Measurements from ENCODE around the gene GRHL1. TPM values are rescaled to one million over a fixed set of nuclear protein-coding genes. Genes with fewer than 3 reads are reported as not detected.
"Not testable (repeated sequence)": the region's sequence is repeated elsewhere in the genome, so short reads cannot be mapped to it uniquely, and the experiment has no call there.

GRHL1 gene
- total RNA-seq, 3 donors from 2014 or later, result 1.1 to 1.3 (median 1.1) TPM

DNA sequence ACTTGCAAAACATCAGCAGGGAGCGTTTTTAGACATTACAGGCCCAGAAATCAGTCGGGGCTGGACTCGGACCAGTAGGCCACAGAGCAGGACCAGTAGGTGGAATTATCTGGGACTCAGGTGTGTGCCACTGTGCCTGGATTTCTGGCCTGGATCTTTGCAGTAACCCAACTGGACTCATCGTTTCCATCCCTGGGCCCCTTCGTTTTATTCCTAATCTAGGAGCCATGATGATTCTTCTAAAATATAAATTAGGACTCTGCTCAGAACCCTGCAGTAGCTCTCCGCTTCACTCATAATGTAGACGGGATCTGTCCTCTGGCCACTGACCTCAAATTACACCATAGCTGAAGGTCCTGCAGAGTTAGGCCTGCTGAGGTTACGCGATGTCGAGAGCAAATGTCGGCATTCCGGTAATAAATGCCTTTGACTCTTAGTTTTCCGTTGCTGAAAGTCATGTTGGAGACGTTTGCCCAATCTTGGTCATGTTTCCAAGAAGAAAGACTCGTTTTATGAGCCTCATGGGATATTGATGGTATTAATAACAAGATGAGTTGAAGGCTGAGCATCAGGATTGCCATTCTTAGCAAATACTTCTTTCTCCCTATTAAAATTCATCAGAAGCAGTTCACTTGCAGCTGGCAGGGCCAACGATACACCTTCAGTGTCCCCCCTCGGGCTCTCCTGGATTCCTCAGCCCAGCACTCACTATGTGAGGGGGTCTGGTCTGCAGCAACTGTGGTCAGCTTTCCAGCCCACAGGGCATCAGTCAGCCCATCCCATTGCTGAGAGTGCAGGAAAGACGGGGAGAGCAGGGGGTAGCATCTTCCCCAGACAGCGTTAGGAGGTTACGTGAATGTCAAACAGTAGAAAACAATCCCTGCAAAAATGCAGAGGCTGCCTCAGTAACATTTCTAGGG is 52.0 kb downstream of the GRHL1 start:
- H3K4me1 Mint-ChIP-seq (ENCODE audit: low read depth), result no peaks in the 10 kb centered on the region
- H3K36me3 Mint-ChIP-seq (ENCODE audit: insufficient read depth), result no peaks in the 10 kb centered on the region
- no peak for DNase-seq
- no peak overlapping the region for H3K4me3 Mint-ChIP-seq
- no peaks in the 10 kb centered on the region for H3K9me3 Mint-ChIP-seq
- H3K27me3 Mint-ChIP-seq (ENCODE audit: low read depth), result peaks cover 25% of the 10 kb centered on the region
- ATAC-seq, result no peak

DNA sequence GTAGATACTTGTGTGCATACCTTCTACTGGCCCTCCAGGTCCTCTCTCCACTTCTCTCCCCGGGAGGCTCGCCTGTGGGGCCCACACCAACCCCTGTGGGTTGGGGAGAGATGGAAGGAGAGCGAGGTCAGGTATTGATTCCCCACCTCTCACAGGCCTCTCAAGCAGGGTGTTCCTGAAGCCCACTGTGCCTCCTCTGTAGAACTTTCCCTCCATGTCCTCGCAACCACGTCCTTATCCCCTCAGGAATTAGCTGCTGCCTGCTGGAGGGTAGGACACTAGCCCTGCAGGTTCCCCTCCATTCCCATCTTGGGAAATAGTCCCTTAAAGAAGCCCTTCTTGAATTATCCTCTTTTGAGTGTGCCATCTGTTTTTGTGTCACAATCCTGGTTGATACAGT is 52.9 kb downstream of the GRHL1 start:
- no peak for ATAC-seq
- H3K9me3 Mint-ChIP-seq, result no peaks in the 10 kb centered on the region

DNA sequence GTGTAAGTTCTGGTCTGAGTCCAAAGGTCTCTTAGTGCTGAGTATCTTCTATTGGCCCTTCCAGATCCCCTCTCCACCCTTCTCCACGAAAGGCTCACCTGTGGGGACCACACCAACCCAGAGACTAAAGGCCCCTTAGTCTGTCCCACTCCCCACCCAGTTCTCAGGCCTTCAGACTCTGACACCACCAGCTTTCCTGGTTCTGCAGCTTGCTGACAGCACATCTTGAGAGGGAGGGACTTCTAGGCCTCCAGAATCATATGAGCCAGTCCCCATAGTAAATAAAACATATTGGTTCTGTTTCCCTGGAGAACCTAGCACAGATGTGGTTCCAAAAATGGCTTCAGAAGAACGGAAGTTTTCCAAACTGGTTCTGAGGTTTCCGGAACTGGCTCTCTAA is 53.3 kb downstream of the GRHL1 start:
- Mint-ChIP-seq H3K36me3 (ENCODE audit: insufficient read depth) (no peaks in the 10 kb centered on the region), H3K27me3 (ENCODE audit: low read depth) (peaks cover 30% of the 10 kb centered on the region), H3K4me1 (ENCODE audit: low read depth) (no peaks in the 10 kb centered on the region), H3K4me3 (no peak overlapping the region), H3K9me3 (no peaks in the 10 kb centered on the region)
- no peak for DNase-seq
- no peak for ATAC-seq

More for the DNA sequence above, 52.9 kb downstream of the GRHL1 start:
- no peaks in the 10 kb centered on the region for H3K4me1 Mint-ChIP-seq (ENCODE audit: low read depth)
- H3K36me3 Mint-ChIP-seq (ENCODE audit: insufficient read depth), result no peaks in the 10 kb centered on the region
- peaks cover 30% of the 10 kb centered on the region for H3K27me3 Mint-ChIP-seq (ENCODE audit: low read depth)
- DNase-seq, result no peak
- H3K4me3 Mint-ChIP-seq, result no peak overlapping the region

DNA sequence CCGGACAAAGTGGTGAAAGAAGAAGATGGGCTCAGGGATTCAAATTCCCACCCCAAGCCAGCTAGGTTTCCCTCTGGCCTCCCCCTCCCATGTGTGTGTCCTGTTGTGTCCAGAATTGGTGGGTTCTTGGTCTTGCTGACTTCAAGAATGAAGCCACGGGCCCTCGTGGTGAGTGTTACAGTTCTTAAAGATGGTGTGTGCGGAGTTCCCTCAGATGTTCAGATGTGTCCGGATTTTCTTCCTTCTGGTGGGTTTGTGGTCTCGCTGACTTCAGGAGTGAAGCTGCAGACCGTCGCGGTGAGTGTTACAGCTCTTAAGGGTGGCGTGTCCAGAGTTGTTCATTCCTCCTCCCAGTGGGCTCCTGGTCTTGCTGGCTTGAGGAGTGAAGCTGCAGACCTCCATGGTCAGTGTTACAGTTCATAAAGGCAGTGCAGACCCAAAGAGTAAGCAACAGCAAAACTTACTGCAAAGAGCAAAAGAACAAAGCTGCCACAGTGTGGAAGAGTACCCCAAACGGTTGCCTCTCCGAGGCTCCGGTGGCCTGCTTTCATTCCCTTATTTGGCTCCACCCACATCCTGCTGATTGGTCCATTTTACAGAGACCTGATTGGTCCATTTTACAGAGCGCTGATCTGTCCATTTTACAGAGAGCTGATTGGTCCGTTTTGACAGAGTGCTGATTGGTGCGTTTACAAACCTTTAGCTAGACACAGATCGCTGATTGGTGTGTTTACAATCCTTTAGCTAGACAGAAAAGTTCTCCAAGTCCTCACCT is 54.2 kb downstream of the GRHL1 start:
- peaks cover 30% of the 10 kb centered on the region for H3K27me3 Mint-ChIP-seq (ENCODE audit: low read depth)
- no peaks in the 10 kb centered on the region for H3K9me3 Mint-ChIP-seq
- no peaks in the 10 kb centered on the region for H3K36me3 Mint-ChIP-seq (ENCODE audit: insufficient read depth)
- no peaks in the 10 kb centered on the region for H3K4me1 Mint-ChIP-seq (ENCODE audit: low read depth)
- DNase-seq (no peak), ATAC-seq (no peak)
- H3K4me3 Mint-ChIP-seq, result no peak overlapping the region

DNA sequence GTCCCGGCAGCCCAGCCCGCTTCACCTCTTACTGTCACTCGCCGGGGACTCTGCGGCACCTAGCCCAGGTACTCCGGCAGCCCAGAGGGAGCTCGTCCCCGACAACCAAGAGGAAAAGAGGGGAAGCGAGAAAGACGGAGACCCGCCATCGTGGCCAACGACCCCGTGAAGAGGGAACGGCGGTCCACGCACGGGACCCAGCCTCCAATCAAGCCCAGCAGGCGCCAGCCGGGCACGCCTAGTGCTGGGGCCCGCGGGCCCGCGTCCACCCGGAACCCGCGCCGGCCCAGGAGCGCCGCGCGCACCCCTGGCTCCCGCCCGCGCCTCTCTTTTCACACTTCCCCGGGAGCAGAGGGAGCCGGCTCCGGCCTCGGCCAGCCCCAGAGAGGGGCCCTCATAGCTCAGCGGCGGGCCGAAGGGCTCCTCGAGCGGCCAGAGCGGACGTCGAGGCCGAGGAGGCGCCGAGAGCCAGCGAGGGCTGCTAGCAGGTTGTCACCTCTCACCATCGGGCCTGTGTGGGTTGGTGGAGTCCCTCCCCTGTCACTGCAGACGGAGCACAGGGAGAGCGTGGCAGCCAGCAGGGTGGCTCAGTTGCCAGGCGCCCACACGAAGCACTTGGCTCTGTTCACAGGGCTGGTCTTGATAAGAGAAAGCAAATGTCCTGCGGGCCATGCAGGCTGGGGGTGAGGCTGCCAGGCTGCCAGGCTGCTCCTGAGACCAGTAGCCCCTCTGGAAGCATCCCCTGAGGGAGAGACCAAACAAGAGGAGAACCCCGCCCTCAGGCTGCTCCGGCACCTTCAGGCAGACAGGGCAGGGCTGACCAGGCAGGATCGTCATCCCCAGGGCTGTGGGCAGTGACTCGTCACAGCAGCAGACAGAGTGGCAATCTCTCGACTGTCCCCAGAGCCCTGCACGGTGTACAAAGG is 55.0 kb downstream of the GRHL1 start:
- ATAC-seq (peak; percentile 54 to 62), DNase-seq (no peak)
- no peaks in the 10 kb centered on the region for H3K4me1 Mint-ChIP-seq (ENCODE audit: low read depth)
- H3K9me3 Mint-ChIP-seq, result no peaks in the 10 kb centered on the region
- no peaks in the 10 kb centered on the region for H3K36me3 Mint-ChIP-seq (ENCODE audit: insufficient read depth)
- H3K4me3 Mint-ChIP-seq, result no peak overlapping the region
- H3K27me3 Mint-ChIP-seq (ENCODE audit: low read depth), result peaks cover 30% of the 10 kb centered on the region

DNA sequence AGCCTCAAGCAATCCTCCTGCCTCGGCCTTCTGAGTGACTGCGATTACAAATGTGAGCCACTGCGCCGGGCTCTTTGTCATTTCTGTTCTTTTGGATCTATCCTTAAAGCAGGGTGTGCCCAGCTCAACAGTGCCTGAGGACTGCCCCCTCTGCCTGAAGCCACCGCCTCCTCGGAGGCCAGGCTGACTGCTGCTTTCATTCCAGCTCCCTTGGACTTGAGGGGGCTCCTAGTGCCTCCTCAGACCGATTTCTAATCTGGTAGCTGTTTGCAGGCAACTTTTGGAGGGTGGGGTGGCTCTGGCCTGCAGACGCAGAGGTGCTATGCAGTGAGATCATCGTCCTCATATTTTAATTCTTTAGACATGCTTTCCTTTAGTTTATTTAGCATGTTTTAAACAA is 55.9 kb downstream of the GRHL1 start:
- no peaks in the 10 kb centered on the region for H3K36me3 Mint-ChIP-seq (ENCODE audit: insufficient read depth)
- peaks cover 30% of the 10 kb centered on the region for H3K27me3 Mint-ChIP-seq (ENCODE audit: low read depth)
- H3K9me3 Mint-ChIP-seq, result no peaks in the 10 kb centered on the region
- no peak overlapping the region for H3K4me3 Mint-ChIP-seq
- ATAC-seq (no peak), DNase-seq (no peak)
- H3K4me1 Mint-ChIP-seq (ENCODE audit: low read depth), result no peaks in the 10 kb centered on the region

DNA sequence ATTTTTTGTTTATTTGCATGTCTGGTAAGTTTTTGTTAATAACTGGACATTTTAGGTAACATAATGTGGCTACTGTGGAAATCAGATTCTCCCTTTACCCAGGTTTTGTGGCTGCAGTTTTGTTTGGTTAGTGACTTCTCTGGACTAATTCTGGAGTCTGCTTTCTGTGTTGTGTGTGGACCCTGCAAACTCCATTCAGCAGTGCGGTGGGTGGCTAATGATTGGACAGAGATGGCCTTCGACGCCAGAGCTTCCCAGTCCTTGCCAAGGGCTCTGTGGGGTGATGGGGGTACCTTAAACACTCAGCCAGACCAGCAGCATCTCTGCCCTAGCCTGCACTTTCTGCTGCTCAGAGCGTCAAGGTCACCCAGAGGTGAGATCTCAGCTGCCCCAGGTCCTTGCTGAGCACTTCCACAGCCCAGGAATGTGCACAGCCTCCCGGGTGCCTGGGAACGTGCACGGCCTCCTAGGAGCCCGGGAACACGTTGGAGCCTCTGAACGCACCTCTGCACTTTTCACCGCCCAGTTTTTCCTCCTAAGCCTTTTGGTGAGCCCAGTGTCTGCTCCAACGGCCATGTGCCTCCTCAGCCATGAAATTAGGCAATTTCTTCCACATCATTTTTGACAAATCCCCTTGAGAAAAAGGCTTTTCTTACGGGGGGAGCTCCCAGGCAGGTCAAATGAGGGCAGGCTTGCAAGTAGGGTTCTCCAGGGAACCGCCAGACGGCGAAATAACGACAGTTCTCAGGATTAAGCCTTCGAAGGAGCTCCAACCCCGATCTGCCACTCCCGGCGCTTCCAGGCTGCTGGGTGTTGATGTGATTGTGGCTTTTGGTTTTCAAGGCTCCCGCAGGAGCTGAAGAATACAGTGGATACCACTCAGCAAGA is 56.7 kb downstream of the GRHL1 start:
- H3K4me1 Mint-ChIP-seq (ENCODE audit: low read depth), result no peaks in the 10 kb centered on the region
- no peaks in the 10 kb centered on the region for H3K9me3 Mint-ChIP-seq
- DNase-seq, result no peak
- H3K4me3 Mint-ChIP-seq, result no peak overlapping the region
- ATAC-seq, result no peak
- H3K36me3 Mint-ChIP-seq (ENCODE audit: insufficient read depth), result no peaks in the 10 kb centered on the region
- H3K27me3 Mint-ChIP-seq (ENCODE audit: low read depth), result peaks cover 30% of the 10 kb centered on the region

DNA sequence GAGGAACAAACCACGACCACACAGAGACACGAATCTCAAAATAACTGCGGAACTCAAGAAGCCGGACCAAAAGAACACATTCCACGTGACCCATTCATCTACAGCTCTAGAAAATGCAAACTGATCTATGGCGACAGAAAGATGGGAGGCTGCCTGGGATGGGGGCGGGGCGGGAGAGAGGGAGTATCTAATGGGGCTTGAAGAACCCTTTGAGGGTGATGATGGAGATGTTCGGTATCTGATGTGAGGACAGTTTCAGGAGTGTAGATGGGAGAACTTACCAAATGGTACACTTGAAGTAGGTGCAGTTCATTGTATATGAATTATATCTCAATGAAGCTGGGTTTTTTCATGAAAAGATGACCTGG is 57.3 kb downstream of the GRHL1 start:
- H3K9me3 Mint-ChIP-seq, result no peaks in the 10 kb centered on the region
- no peaks in the 10 kb centered on the region for H3K4me1 Mint-ChIP-seq (ENCODE audit: low read depth)
- H3K27me3 Mint-ChIP-seq (ENCODE audit: low read depth), result peaks cover 30% of the 10 kb centered on the region
- DNase-seq (no peak), ATAC-seq (no peak)
- no peaks in the 10 kb centered on the region for H3K36me3 Mint-ChIP-seq (ENCODE audit: insufficient read depth)
- no peak overlapping the region for H3K4me3 Mint-ChIP-seq

DNA sequence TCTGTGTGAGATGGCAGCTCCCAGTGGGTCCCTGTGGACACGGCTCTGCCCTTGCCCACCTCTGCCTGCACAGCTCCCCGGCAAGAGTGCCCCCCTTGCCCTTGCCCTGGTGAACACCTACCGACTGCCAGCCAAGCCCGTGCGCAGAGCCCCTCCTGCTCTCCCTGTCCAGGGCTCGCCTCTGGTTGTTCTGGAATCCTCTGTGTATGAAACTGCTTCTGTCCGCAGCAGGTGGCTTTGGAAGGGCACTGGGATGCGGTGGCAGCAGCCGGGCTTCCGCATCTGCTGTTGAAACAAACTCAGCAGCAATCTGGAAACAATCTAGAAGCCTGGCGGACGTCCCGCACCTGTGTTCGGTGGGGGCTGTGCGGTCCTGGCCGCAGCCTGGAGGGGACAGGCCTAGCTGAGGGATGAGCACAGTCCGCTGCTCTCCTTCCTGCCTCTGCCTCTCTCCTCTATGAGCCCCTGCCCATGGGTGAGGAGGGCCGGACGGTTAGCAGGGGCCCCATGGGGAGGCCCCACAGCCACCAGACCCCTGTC is 57.8 kb downstream of the GRHL1 start:
- no peaks in the 10 kb centered on the region for H3K9me3 Mint-ChIP-seq
- H3K4me1 Mint-ChIP-seq (ENCODE audit: low read depth), result no peaks in the 10 kb centered on the region
- H3K36me3 Mint-ChIP-seq (ENCODE audit: insufficient read depth), result no peaks in the 10 kb centered on the region
- ATAC-seq (no peak), DNase-seq (no peak)
- no peak overlapping the region for H3K4me3 Mint-ChIP-seq
- H3K27me3 Mint-ChIP-seq (ENCODE audit: low read depth), result peaks cover 30% of the 10 kb centered on the region

DNA sequence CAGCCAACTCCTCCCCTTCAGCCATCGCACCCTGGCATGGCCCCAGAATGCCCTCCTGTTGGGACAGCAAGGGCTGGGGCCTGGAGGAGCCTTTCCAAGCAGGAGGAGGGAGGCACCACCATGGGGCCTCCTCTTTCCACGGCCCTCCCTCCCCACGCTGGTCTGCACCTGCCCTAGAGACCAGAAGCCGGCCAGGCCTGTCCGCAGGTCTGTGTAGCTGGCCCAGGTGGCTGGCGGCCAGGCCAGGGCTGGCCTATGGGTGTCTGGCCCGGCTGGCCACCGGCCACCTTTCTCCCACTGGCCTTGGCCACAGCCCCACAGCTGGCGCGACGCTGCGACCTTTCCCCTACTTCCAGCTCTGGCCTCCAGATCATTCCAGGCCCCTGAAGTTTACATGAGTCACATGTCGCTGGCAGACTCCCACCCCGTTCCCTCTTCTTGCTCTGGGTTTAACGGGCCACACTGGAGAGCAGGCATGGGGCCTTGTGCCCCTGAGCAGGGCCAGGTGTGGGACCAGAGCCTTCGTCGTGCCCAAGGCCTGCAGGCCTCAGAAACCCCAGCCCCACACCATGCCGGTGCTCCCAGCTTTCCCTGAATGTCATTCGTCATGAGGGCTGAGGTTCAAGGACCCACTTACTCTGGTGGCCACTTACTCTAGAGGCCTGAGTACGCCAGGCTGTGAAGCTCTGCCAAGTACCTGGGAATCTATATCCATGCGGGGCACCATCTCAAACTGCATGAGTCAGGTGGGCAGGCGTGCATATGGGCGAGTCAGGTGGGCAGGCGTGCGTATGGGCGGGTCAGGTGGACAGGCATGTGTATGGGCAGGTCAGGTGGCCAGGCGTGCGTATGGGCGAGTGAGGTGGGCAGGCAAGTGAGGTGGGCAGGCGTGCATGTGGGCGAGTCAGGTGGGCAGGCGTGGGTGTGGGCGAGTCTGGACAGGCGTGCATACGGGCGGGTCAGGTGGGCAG is 58.6 kb downstream of the GRHL1 start:
- Mint-ChIP-seq H3K9me3 (no peaks in the 10 kb centered on the region), H3K4me1 (ENCODE audit: low read depth) (no peaks in the 10 kb centered on the region), H3K36me3 (ENCODE audit: insufficient read depth) (no peaks in the 10 kb centered on the region), H3K4me3 (no peak overlapping the region), H3K27me3 (ENCODE audit: low read depth) (peaks cover 30% of the 10 kb centered on the region)
- DNase-seq (no peak), ATAC-seq (no peak)

DNA sequence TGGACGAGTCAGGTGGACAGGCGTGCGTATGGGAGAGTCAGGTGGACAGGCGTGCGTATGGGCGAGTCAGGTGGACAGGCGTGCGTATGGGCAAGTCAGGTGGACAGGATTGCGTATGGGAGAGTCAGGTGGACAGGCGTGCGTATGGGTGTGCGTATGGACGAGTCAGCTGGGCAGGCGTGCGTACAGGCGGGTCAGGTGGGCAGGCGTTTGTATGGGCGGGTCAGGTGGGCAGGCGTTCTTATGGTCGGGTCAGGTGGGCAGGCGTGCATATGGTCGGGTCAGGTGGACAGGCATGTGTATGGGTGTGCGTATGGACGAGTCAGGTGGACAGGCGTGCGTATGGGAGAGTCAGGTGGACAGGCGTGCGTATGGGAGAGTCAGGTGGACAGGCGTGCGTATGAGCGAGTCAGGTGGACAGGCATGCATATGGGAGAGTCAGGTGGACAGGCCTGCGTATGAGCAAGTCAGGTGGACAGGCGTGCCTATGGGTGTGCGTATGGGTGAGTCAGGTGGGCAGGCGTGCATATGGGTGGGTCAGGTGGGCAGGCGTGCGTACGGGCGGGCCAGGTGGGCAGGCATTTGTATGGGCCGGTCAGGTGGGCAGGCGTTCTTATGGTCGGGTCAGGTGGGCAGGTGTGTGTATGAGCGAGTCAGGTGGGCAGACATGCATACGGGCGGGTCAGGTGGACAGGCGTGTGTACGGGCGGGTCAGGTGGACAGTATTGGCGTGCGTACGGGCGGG is 59.5 kb downstream of the GRHL1 start:
- not testable (repeated sequence) for H3K9me3 Mint-ChIP-seq; H3K36me3 Mint-ChIP-seq (ENCODE audit: insufficient read depth); DNase-seq; H3K4me3 Mint-ChIP-seq; ATAC-seq; H3K4me1 Mint-ChIP-seq (ENCODE audit: low read depth)
- peaks cover 21% of the 10 kb centered on the region for H3K27me3 Mint-ChIP-seq (ENCODE audit: low read depth)
